SU-DHL-6 (cell line): ENCODE data around the gene ELN.

ENCODE experiments used
- H2AFZ ChIP-seq: fragments of 200-600 bp; sonication (generic); 2 replicates; pipeline ENCODE4 v1.6.1; 2014; ENCODE audit warnings: low read depth, mild to moderate bottlenecking, moderate library complexity, mixed read lengths, antibody characterized with exemption, low read length; ENCODE audit not compliant: severe bottlenecking
- H3F3A ChIP-seq: fragments of 200-600 bp; shearing (Covaris generic); 2 replicates; pipeline ENCODE4 v1.6.0; 2016; ENCODE audit warnings: antibody characterized with exemption, mild to moderate bottlenecking; ENCODE audit not compliant: insufficient read depth
- H3K27ac ChIP-seq: fragments of 200-600 bp; sonication (generic); 2 replicates; pipeline ENCODE4 v1.5.1; 2016; ENCODE audit warnings: low read depth, mild to moderate bottlenecking, low read length, moderate library complexity, mixed read lengths
- H3K27me3 ChIP-seq: fragments of 200-600 bp; sonication (generic), shearing (Covaris generic); 2 replicates; pipeline ENCODE4 v1.6.0; 2014; ENCODE audit warnings: mild to moderate bottlenecking, low read length
- H3K36me3 ChIP-seq: fragments of 200-600 bp; sonication (generic); 2 replicates; pipeline ENCODE4 v1.6.1; 2014; ENCODE audit warnings: mild to moderate bottlenecking, low read length, mixed read lengths
- H3K4me2 ChIP-seq: fragments of 300-600, 200-600 bp; shearing (Covaris generic), sonication (generic); 2 replicates; pipeline ENCODE4 v1.6.0; 2014; ENCODE audit warnings: low read length, low read depth, mild to moderate bottlenecking; ENCODE audit not compliant: poor library complexity, severe bottlenecking
- H3K4me3 ChIP-seq: fragments of 200-600 bp; sonication (generic); 2 replicates; pipeline ENCODE4 v1.5.1; 2014; ENCODE audit warnings: antibody characterized with exemption, low read length, mild to moderate bottlenecking, mixed read lengths; ENCODE audit not compliant: insufficient read depth, poor library complexity, severe bottlenecking
- H3K79me2 ChIP-seq: fragments of 200-600 bp; sonication (generic); 2 replicates; pipeline ENCODE4 v1.6.1; 2014; ENCODE audit warnings: mild to moderate bottlenecking, low read length, moderate library complexity; ENCODE audit not compliant: insufficient read depth
- H3K9ac ChIP-seq: fragments of 200-600 bp; sonication (generic); 2 replicates; pipeline ENCODE4 v1.7.0; 2014; ENCODE audit warnings: mild to moderate bottlenecking, low read length
- H3K9me2 ChIP-seq: fragments of 200-600 bp; sonication (generic); replicated peaks from 2 replicates; pipeline ENCODE4 v1.6.1; 2014; ENCODE audit warnings: low read length; ENCODE audit not compliant: insufficient read depth
- H3K9me3 ChIP-seq: fragments of 200-600 bp; sonication (generic); 2 replicates; pipeline ENCODE4 v1.6.1; 2014; ENCODE audit warnings: low read length, mixed read lengths; ENCODE audit not compliant: insufficient read depth
- H4K20me1 ChIP-seq: fragments of 200-600 bp; sonication (generic); 2 replicates; pipeline ENCODE4 v1.6.1; 2014; ENCODE audit warnings: low read depth, mild to moderate bottlenecking, antibody characterized with exemption, low read length, moderate library complexity, mixed read lengths
- CTCF ChIP-seq: fragments of 200-600 bp; sonication (generic); IDR thresholded peaks from one replicate; pipeline ENCODE4 v1.5.1; 2017; ENCODE audit warnings: antibody characterized with exemption, mild to moderate bottlenecking, low read length, moderate library complexity; ENCODE audit not compliant: insufficient read depth, poor library complexity, severe bottlenecking
- EZH2phosphoT487 ChIP-seq: fragments of 200-600 bp; sonication (generic), shearing (Covaris generic); conservative IDR thresholded peaks from 2 replicates; pipeline ENCODE4 v1.6.1; 2018; ENCODE audit warnings: mild to moderate bottlenecking, antibody characterized with exemption, low read length, moderate library complexity, mixed read lengths

ELN gene

GRCh38 chr7:73995821-73996511, 32.0 kb upstream of the ELN start:
- Histone ChIP-seq H2AFZ (no peak overlapping the region), H3K27me3 (no peaks in the 10 kb centered on the region), H3K9me2 (no peaks in the 10 kb centered on the region), H3F3A (no peaks in the 10 kb centered on the region), H3K79me2 (no peaks in the 10 kb centered on the region), H3K4me2 (no peak overlapping the region), H3K27ac (no peak overlapping the region), H4K20me1 (no peaks in the 10 kb centered on the region), H3K36me3 (no peaks in the 10 kb centered on the region), H3K4me3 (no peak overlapping the region), H3K9me3 (no peaks in the 10 kb centered on the region), H3K9ac (no peak overlapping the region)
- TF ChIP-seq EZH2phosphoT487 (no peak), CTCF (no peak)

- H3K36me3 ChIP-seq: no peaks in the 10 kb centered on the region
- H3K4me3 ChIP-seq: no peak overlapping the region
- H3K27me3 ChIP-seq: no peaks in the 10 kb centered on the region
- H2AFZ ChIP-seq: no peak overlapping the region
- H3K9ac ChIP-seq: no peak overlapping the region
- no peaks in the 10 kb centered on the region for H3K9me3 ChIP-seq
- TF ChIP-seq EZH2phosphoT487 (no peak), CTCF (no peak)
- H3F3A ChIP-seq: no peaks in the 10 kb centered on the region
- H3K4me2 ChIP-seq: no peak overlapping the region
- H3K27ac ChIP-seq: no peak overlapping the region
- no peaks in the 10 kb centered on the region for H3K9me2 ChIP-seq
- no peaks in the 10 kb centered on the region for H3K79me2 ChIP-seq
- no peaks in the 10 kb centered on the region for H4K20me1 ChIP-seq
Observed at GRCh38 chr7:73997056-73997455, 30.9 kb upstream of the ELN start.

- Histone ChIP-seq H3K9me3 (no peaks in the 10 kb centered on the region), H3K27ac (no peak overlapping the region), H3K27me3 (no peaks in the 10 kb centered on the region), H3K36me3 (no peaks in the 10 kb centered on the region), H3F3A (no peaks in the 10 kb centered on the region), H2AFZ (no peak overlapping the region), H3K4me2 (no peak overlapping the region), H3K79me2 (no peaks in the 10 kb centered on the region), H3K4me3 (no peak overlapping the region), H3K9me2 (no peaks in the 10 kb centered on the region), H3K9ac (no peak overlapping the region), H4K20me1 (no peaks in the 10 kb centered on the region)
- TF ChIP-seq CTCF: no peak
- no peak for TF ChIP-seq EZH2phosphoT487
Observed at GRCh38 chr7:73999664-74000435, 28.1 kb upstream of the ELN start.
